Neural cell (in vitro differentiated cells): ENCODE data around the gene MRTFA. TPM values are rescaled to one million over a fixed set of nuclear protein-coding genes. Genes with fewer than 3 reads are reported as not detected.

Experiments
- H2AFZ ChIP-seq: fragments of 200-600, 300-800 bp; sonication (generic), shearing (Covaris generic); 2 replicates; pipeline ENCODE4 v1.6.0; 2014; ENCODE audit warnings: low read depth, mild to moderate bottlenecking, antibody characterized with exemption, low read length, moderate library complexity
- H3F3A ChIP-seq: fragments of 200-600 bp; shearing (Covaris generic); 2 replicates; pipeline ENCODE4 v1.6.1; 2016; ENCODE audit warnings: mild to moderate bottlenecking, moderate library complexity, mixed read lengths, antibody characterized with exemption, low read length; ENCODE audit not compliant: insufficient read depth, poor library complexity, severe bottlenecking
- H3K27ac ChIP-seq: fragments of 200-600, 300-800 bp; sonication (generic), shearing (Covaris generic); 2 replicates; pipeline ENCODE4 v1.5.1; 2014; ENCODE audit warnings: mild to moderate bottlenecking, low read length, moderate library complexity
- H3K27me3 ChIP-seq: fragments of 300-800, 200-600 bp; sonication (generic), shearing (Covaris generic); 2 replicates; pipeline ENCODE4 v1.6.0; 2014; ENCODE audit warnings: mild to moderate bottlenecking, low read depth, low read length, moderate library complexity; ENCODE audit not compliant: insufficient read depth
- H3K36me3 ChIP-seq: fragments of 300-800, 200-600 bp; sonication (generic), shearing (Covaris generic); 2 replicates; pipeline ENCODE4 v1.5.1; 2014; ENCODE audit warnings: mild to moderate bottlenecking, antibody characterized with exemption, low read length, moderate library complexity; ENCODE audit not compliant: insufficient read depth
- H3K4me2 ChIP-seq: fragments of 300-800, 200-600 bp; sonication (generic), shearing (Covaris generic); 2 replicates; pipeline ENCODE4 v1.6.0; 2014; ENCODE audit warnings: mild to moderate bottlenecking, low read length
- H3K4me3 ChIP-seq: fragments of 300-800, 200-600 bp; sonication (generic), shearing (Covaris generic); 2 replicates; pipeline ENCODE4 v1.5.1; 2014; ENCODE audit warnings: mild to moderate bottlenecking, low read length, moderate library complexity
- H3K79me2 ChIP-seq: fragments of 200-600 bp; shearing (Covaris generic); replicated peaks from 2 replicates; pipeline ENCODE4 v1.6.0; 2014; ENCODE audit warnings: mild to moderate bottlenecking, low read length, moderate library complexity; ENCODE audit not compliant: insufficient read depth
- H3K9ac ChIP-seq: fragments of 300-800, 200-600 bp; sonication (generic), shearing (Covaris generic); 2 replicates; pipeline ENCODE4 v1.6.1; 2016; ENCODE audit warnings: mild to moderate bottlenecking, low read length, mixed read lengths
- H3K9me2 ChIP-seq: fragments of 200-600 bp; shearing (Covaris generic); 2 replicates; pipeline ENCODE4 v1.6.1; 2016; ENCODE audit warnings: mild to moderate bottlenecking, low read length, mixed read lengths; ENCODE audit not compliant: insufficient read depth
- H3K9me3 ChIP-seq: fragments of 200-600, 300-800 bp; sonication (generic), shearing (Covaris generic); 2 replicates; pipeline ENCODE4 v1.6.1; 2016; ENCODE audit warnings: mild to moderate bottlenecking, mixed run types, low read length, moderate library complexity, mixed read lengths
- H4K20me1 ChIP-seq: fragments of 200-600 bp; shearing (Covaris generic); 2 replicates; pipeline ENCODE4 v1.6.1; 2016; ENCODE audit warnings: mild to moderate bottlenecking, mixed run types; ENCODE audit not compliant: insufficient read depth
- CTCF ChIP-seq: fragments of 450-650 bp; IDR thresholded peaks from 2 replicates; pipeline ENCODE4 v1.5.1; 2014; ENCODE audit warnings: antibody characterized with exemption, mild to moderate bottlenecking, moderate library complexity; ENCODE audit not compliant: poor library complexity, severe bottlenecking
- EP300 ChIP-seq: fragments of 450-650 bp; conservative IDR thresholded peaks from 2 replicates; pipeline ENCODE4 v1.6.1; 2014; ENCODE audit warnings: antibody characterized with exemption, mild to moderate bottlenecking, moderate library complexity; ENCODE audit not compliant: poor library complexity, severe bottlenecking
- EZH2 ChIP-seq: fragments of 200-600, 300-800 bp; shearing (Covaris generic), sonication (generic); IDR thresholded peaks from 2 replicates; pipeline ENCODE4 v1.6.1; 2014; ENCODE audit warnings: antibody characterized with exemption, low read length, borderline replicate concordance, mild to moderate bottlenecking; ENCODE audit not compliant: insufficient read depth, poor library complexity, severe bottlenecking
- MXI1 ChIP-seq: fragments of 450-650 bp; conservative IDR thresholded peaks from 2 replicates; pipeline ENCODE4 v1.6.1; 2014; ENCODE audit warnings: antibody characterized with exemption, mild to moderate bottlenecking; ENCODE audit not compliant: poor library complexity, severe bottlenecking
- POLR2AphosphoS5 ChIP-seq: IDR thresholded peaks from 2 replicates; pipeline ENCODE4 v1.6.1; 2012
- RAD21 ChIP-seq: fragments of 450-650 bp; conservative IDR thresholded peaks from 2 replicates; pipeline ENCODE4 v1.6.1; 2014; ENCODE audit warnings: antibody characterized with exemption, mild to moderate bottlenecking, moderate library complexity
- REST ChIP-seq: IDR thresholded peaks from 2 replicates; pipeline ENCODE4 v1.6.1; 2012; ENCODE audit warnings: borderline replicate concordance
- SMC3 ChIP-seq: fragments of 450-650 bp; conservative IDR thresholded peaks from 2 replicates; pipeline ENCODE4 v1.6.1; 2014; ENCODE audit warnings: antibody characterized with exemption, mild to moderate bottlenecking, moderate library complexity; ENCODE audit not compliant: poor library complexity
- TAF1 ChIP-seq: IDR thresholded peaks from 2 replicates; pipeline ENCODE4 v1.6.1; 2012; ENCODE audit warnings: low read depth
- polyA plus RNA-seq: library from polyadenylated mRNA; depleted of rRNA; stranded (reverse); fragments of >200 nt; gene quantifications from 2 replicates; pipeline ENCODE4 v1.2.3, GENCODE V29; 2014

The MRTFA gene
- polyA plus RNA-seq, 1 donor from 2014 or later: 19.3 TPM

- no peaks in the 10 kb centered on the region for H4K20me1 ChIP-seq
- H2AFZ ChIP-seq: no peak overlapping the region
- H3F3A ChIP-seq: no peaks in the 10 kb centered on the region
- no peaks in the 10 kb centered on the region for H3K9me3 ChIP-seq
- H3K36me3 ChIP-seq: no peaks in the 10 kb centered on the region
- H3K9me2 ChIP-seq: no peaks in the 10 kb centered on the region
- no peak overlapping the region for H3K4me3 ChIP-seq
- H3K27me3 ChIP-seq: no peaks in the 10 kb centered on the region
- no peaks in the 10 kb centered on the region for H3K79me2 ChIP-seq
- H3K27ac ChIP-seq: no peak overlapping the region
- no peak overlapping the region for H3K4me2 ChIP-seq
- TF ChIP-seq MXI1 (no peak), REST (no peak), TAF1 (no peak), POLR2AphosphoS5 (no peak), EP300 (no peak), CTCF (no peak), RAD21 (no peak), SMC3 (no peak), EZH2 (no peak)
- no peak overlapping the region for H3K9ac ChIP-seq
These were observed 226.2 kb downstream of the MRTFA start for GRCh38 chr22:40410272-40410671.

- Histone ChIP-seq H2AFZ (no peak overlapping the region), H3K4me2 (no peak overlapping the region), H3K4me3 (no peak overlapping the region), H3K79me2 (no peaks in the 10 kb centered on the region), H3K36me3 (no peaks in the 10 kb centered on the region), H3K9ac (no peak overlapping the region), H3K27me3 (no peaks in the 10 kb centered on the region), H3F3A (no peaks in the 10 kb centered on the region), H3K9me3 (no peaks in the 10 kb centered on the region), H3K27ac (no peak overlapping the region), H3K9me2 (no peaks in the 10 kb centered on the region), H4K20me1 (no peaks in the 10 kb centered on the region)
- no peak for TF ChIP-seq REST
These were observed 226.9 kb downstream of the MRTFA start for GRCh38 chr22:40409613-40410113.
